ENCODE measurements around the gene LIN7B.

Gene LIN7B

DNA sequence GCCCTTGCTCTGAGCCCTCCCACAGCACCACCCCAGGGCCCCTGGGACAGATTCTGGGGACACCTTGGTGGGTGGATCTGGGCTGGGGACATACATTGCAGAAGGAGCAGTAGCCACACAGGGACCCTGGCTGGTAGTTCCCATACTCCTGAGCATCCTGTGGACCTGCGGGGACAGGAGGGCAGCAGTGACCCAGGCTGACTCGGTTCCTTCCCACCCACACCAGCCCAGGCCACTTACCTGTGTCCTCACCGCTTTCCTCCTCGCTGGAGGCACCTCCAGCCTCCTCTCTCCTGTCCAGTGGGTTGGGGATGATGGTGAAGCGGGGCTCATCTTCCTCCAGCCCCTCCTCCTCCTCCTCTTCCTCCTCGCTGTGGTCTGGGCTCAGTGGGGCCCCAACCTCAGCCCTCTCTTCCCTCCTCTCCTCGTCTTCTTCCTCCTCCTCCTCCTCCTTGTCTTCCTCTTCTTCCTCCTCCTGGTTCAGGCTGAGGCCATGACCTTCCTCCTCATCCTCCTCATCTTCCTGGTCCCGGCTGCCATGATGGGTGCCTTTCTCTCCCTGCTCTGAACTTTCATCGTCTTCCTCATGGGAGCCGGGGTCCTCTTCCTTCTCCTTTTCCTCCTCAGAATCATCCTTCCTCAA lies 39.1 kb downstream of the LIN7B start:
- TF ChIP-seq ZNF274 (IDR thresholded peaks at IDR 0.05; ENCODE audit: low read depth, low read length) = no peak
- H3K4me3 ChIP-seq (ENCODE audit: low read length) = no peak overlapping the region

DNA sequence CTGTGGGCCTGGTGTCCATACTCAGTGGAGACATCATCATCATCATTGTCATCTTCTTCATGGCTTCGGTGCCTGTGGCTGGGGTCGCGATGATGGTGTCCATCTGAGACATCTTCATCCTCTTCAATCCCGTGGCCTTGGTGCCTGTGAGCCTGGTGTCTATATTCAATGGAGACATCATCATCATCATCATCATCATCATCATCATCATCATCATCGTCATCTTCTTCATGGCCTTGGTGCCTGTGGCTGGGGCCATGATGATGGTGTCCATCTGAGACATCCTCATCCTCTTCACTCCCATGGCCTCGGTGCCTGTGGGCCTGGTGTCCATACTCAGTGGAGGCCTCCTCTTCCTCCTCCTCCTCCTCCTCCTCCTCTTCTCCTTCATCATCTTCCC lies 40.1 kb downstream of the LIN7B start:
- TF ChIP-seq ZNF274 (IDR thresholded peaks at IDR 0.05; ENCODE audit: low read depth, low read length) = no peak
- H3K4me3 ChIP-seq (ENCODE audit: low read length) = no peak overlapping the region

- TF ChIP-seq ZNF274 (IDR thresholded peaks at IDR 0.05; ENCODE audit: low read depth, low read length) = no peak
- no peak within 1 kb of the TSS for H3K4me3 ChIP-seq (ENCODE audit: low read length)
These were observed 41.0 kb downstream of the LIN7B start, which contains the start of gene HRC for GRCh38 chr19:49155005-49155819. Gene HRC (minus strand): TSS chr19:49155396. CDS start chr19:49155237, 159 bp downstream.

DNA sequence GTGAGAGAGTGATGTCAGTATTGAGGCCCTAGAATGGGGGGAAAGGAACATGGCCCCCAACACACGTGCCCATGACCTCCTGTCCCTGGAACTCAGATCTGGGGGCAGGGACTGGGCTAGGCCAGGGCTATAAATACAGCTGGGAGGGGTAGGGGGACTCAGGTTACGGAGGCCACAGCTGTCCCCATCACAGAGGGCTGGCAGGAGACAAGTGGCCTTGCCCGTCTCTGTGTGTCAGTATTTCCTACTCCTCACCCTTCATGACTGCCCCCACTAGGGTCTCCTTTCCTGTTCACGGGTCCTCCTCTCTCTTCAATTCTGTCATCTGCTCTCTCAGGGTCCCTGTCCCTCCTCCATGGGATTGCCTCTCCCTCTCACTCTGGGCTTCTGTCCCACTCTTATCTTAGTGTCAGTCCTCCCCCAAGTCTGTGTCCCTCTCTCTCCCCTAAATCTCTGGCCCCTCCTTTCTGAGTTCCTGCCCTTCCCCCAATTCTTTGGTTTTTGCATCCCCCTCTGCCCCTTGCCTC lies 41.7 kb downstream of the LIN7B start:
- TF ChIP-seq ZNF274 (IDR thresholded peaks at IDR 0.05; ENCODE audit: low read depth, low read length) = no peak
- no peak overlapping the region for H3K4me3 ChIP-seq (ENCODE audit: low read length)

DNA sequence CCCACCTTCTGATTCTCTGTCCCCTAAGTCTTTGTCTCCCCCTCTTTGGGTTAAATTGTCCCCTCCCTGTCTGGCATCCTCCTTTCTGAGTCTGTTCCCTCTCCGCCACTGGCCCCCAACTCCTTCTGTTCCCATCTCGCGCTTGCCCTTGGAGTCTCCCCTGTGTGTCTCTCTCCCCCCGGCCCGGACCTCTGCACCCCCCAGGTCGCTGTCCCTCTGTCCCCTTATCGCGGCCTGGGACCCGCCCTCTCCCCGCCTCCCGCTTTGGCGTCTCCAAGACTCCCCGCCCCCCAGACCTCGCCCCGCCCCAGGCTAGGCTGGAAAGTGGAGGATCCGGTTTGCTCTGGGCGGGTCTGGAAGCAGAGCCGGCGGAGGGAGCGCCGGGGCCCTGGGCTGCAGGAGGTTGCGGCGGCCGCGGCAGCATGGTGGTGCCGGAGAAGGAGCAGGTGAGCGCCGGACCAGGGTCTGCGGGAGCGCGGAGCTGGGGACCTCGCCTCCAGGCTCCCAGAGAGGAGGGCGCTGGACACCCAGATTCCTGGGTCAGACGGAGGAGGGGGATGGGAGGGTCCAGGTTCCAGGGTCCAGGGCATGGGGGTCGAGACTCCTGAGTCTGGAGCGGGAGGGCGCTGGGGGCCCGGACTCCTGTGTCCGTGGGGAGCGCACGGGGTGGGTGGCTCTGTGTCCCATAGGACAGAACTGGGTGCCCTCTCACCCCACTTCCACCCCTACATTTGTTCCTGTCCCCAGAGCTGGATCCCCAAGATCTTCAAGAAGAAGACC lies 43.5 kb downstream of the LIN7B start, which contains the start of gene TRPM4:
Gene TRPM4, plus strand, starts transcription at position 348 of the 780 bp plus-strand sequence. Its CDS starts 75 bp downstream, at position 423.
- no peak for TF ChIP-seq ZNF274 (IDR thresholded peaks at IDR 0.05; ENCODE audit: low read depth, low read length)
- no peak within 1 kb of the TSS; the same call in 1 of the 2 replicates for H3K4me3 ChIP-seq (ENCODE audit: low read length)

GRCh38 chr19:49160450-49161189 lies 46.5 kb downstream of the LIN7B start:
- H3K4me3 ChIP-seq (ENCODE audit: low read length) = no peak overlapping the region

GRCh38 chr19:49161987-49162386 lies 47.8 kb downstream of the LIN7B start:
- H3K4me3 ChIP-seq (ENCODE audit: low read length) = no peak overlapping the region
- TF ChIP-seq ZNF274 (IDR thresholded peaks at IDR 0.05; ENCODE audit: low read depth, low read length) = no peak

More at GRCh38 chr19:49160450-49161189, 46.5 kb downstream of the LIN7B start:
- TF ChIP-seq ZNF274 (IDR thresholded peaks at IDR 0.05; ENCODE audit: low read depth, low read length) = no peak

DNA sequence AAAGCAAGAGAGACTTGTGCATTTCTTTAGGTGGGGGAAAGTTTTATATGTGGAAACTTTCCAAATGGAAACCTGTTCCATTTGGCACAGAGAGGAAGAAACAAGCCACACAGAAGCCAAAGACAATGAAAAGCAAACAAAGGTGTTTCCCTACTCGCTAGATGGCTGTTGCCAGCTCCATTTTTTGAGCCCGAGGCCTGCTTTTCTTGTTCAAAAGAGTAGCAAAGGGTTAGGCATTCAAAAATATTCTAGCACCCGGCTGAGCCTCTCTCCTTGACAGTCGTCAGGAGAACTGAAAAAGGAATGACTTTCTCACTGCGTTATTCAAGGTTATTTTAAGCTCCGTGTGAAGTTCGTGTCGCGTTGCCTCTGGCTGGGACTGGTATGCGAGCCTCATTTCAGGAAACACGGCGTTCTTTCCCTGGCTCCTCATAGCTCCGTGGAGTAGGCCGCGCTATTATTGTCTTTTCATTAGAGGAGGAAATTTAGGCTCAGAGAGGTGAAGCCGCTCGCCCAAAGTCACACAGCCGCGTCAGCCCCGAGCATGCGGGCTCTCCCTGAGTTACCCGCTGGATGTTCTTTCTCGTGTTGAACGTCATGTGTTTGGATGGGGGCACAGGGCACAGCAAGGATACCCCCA lies 51.1 kb downstream of the LIN7B start:
- H3K4me3 ChIP-seq (ENCODE audit: low read length) = no peak overlapping the region
- no peak for TF ChIP-seq ZNF274 (IDR thresholded peaks at IDR 0.05; ENCODE audit: low read depth, low read length)

GRCh38 chr19:49165865-49166301 lies 51.7 kb downstream of the LIN7B start:
- H3K4me3 ChIP-seq (ENCODE audit: low read length) = no peak overlapping the region
- no peak for TF ChIP-seq ZNF274 (IDR thresholded peaks at IDR 0.05; ENCODE audit: low read depth, low read length)

- TF ChIP-seq ZNF274 (IDR thresholded peaks at IDR 0.05; ENCODE audit: low read depth, low read length) = no peak
- no peak overlapping the region for H3K4me3 ChIP-seq (ENCODE audit: low read length)
These were observed 53.8 kb downstream of the LIN7B start for GRCh38 chr19:49167857-49168409.
